HG02870 (cell line): ENCODE results near the gene DHRSX.
"Not testable (repeated sequence)": the region's sequence is repeated elsewhere in the genome, so short reads cannot be mapped to it uniquely, and the experiment has no call there.

Experiments used
- ATAC-seq: cut with Tn5 transposase; IDR thresholded peaks from one replicate; pipeline ENCODE4 v1.9.1; 2021; ENCODE audit warnings: mild to moderate bottlenecking, moderate library complexity; ENCODE audit not compliant: unreplicated experiment

DHRSX gene

GRCh38 chrX:2477313-2477712 is 23.5 kb downstream of the DHRSX start:
- ATAC-seq = not testable (repeated sequence)

- ATAC-seq = no peak
Observed at GRCh38 chrX:2474963-2475726, 25.6 kb downstream of the DHRSX start.

GRCh38 chrX:2474280-2474962 is 26.4 kb downstream of the DHRSX start:
- ATAC-seq = no peak

GRCh38 chrX:2473064-2473463 is 27.7 kb downstream of the DHRSX start:
- ATAC-seq = not testable (repeated sequence)

GRCh38 chrX:2471641-2472040 is 29.1 kb downstream of the DHRSX start:
- ATAC-seq = no peak

- ATAC-seq = not testable (repeated sequence)
Observed at GRCh38 chrX:2471126-2471525, 29.6 kb downstream of the DHRSX start.

GRCh38 chrX:2469852-2470251 is 30.9 kb downstream of the DHRSX start:
- not testable (repeated sequence) for ATAC-seq

- ATAC-seq = no peak
Observed at GRCh38 chrX:2469196-2469685, 31.5 kb downstream of the DHRSX start.

- no peak for ATAC-seq
Observed at GRCh38 chrX:2468261-2469195, 32.2 kb downstream of the DHRSX start.

- ATAC-seq = no peak
Observed at GRCh38 chrX:2466876-2467656, 33.7 kb downstream of the DHRSX start.

GRCh38 chrX:2464677-2465166 is 36.1 kb downstream of the DHRSX start:
- no peak for ATAC-seq

GRCh38 chrX:2463973-2464676 is 36.7 kb downstream of the DHRSX start:
- ATAC-seq = no peak

- ATAC-seq = not testable (repeated sequence)
Observed at GRCh38 chrX:2463481-2463880, 37.3 kb downstream of the DHRSX start.

- no peak for ATAC-seq
Observed at GRCh38 chrX:2462780-2463179, 38.0 kb downstream of the DHRSX start.

- no peak for ATAC-seq
Observed at GRCh38 chrX:2462074-2462473, 38.7 kb downstream of the DHRSX start.

- ATAC-seq = no peak
Observed at GRCh38 chrX:2461711-2462016, 39.1 kb downstream of the DHRSX start.

GRCh38 chrX:2460821-2461710 is 39.7 kb downstream of the DHRSX start:
- not testable (repeated sequence) for ATAC-seq

GRCh38 chrX:2460048-2460447 is 40.7 kb downstream of the DHRSX start:
- ATAC-seq = not testable (repeated sequence)

GRCh38 chrX:2458309-2458708 is 42.5 kb downstream of the DHRSX start:
- ATAC-seq = no peak
